GM21381 (cell line): ENCODE results near the gene NCAM1.
"Not testable (repeated sequence)": the region's sequence is repeated elsewhere in the genome, so short reads cannot be mapped to it uniquely, and the experiment has no call there.

Experiments used
- ATAC-seq: cut with Tn5 transposase; IDR thresholded peaks from one replicate; pipeline ENCODE4 v1.9.1; 2021; ENCODE audit warnings: mild to moderate bottlenecking, moderate library complexity; ENCODE audit not compliant: unreplicated experiment

Gene NCAM1

GRCh38 chr11:112961146-112961668, at the start of gene NCAM1:
Gene NCAM1 (plus strand): TSS chr11:112961420.
- ATAC-seq, result no peak

GRCh38 chr11:112922606-112923005, 38.6 kb upstream of the NCAM1 start:
- ATAC-seq, result no peak

GRCh38 chr11:112924836-112925235, 36.4 kb upstream of the NCAM1 start:
- ATAC-seq, result not testable (repeated sequence)

GRCh38 chr11:112925516-112926310, 35.5 kb upstream of the NCAM1 start:
- ATAC-seq, result no peak

- ATAC-seq, result no peak
Measured at GRCh38 chr11:112928136-112928535, 33.1 kb upstream of the NCAM1 start.

GRCh38 chr11:112929432-112929831, 31.8 kb upstream of the NCAM1 start:
- ATAC-seq, result no peak

GRCh38 chr11:112931703-112932102, 29.5 kb upstream of the NCAM1 start:
- no peak for ATAC-seq

- no peak for ATAC-seq
Measured at GRCh38 chr11:112932593-112932992, 28.6 kb upstream of the NCAM1 start.

GRCh38 chr11:112933970-112934369, 27.2 kb upstream of the NCAM1 start:
- no peak for ATAC-seq

GRCh38 chr11:112941104-112941503, 20.1 kb upstream of the NCAM1 start:
- ATAC-seq, result no peak

- ATAC-seq, result no peak
Measured at GRCh38 chr11:112942966-112943643, 18.1 kb upstream of the NCAM1 start.

GRCh38 chr11:112946866-112947265, 14.4 kb upstream of the NCAM1 start:
- ATAC-seq, result no peak

- ATAC-seq, result no peak
Measured at GRCh38 chr11:112949781-112950575, 11.2 kb upstream of the NCAM1 start.

GRCh38 chr11:112958670-112959069, 2.5 kb upstream of the NCAM1 start:
- no peak for ATAC-seq

- no peak for ATAC-seq
Measured at GRCh38 chr11:112961751-112962578, 745 bp downstream of the NCAM1 start.

GRCh38 chr11:112962579-112963367, 1.6 kb downstream of the NCAM1 start:
- ATAC-seq, result no peak

- ATAC-seq, result no peak
Measured at GRCh38 chr11:112963368-112963955, 2.2 kb downstream of the NCAM1 start.

GRCh38 chr11:112965656-112966055, 4.4 kb downstream of the NCAM1 start:
- ATAC-seq, result no peak

GRCh38 chr11:112966561-112966960, 5.3 kb downstream of the NCAM1 start:
- no peak for ATAC-seq
